ENCODE measurements around the gene ANKS1A. TPM values are rescaled to one million over a fixed set of nuclear protein-coding genes. Genes with fewer than 3 reads are reported as not detected.
"Not testable (repeated sequence)": the region's sequence is repeated elsewhere in the genome, so short reads cannot be mapped to it uniquely, and the experiment has no call there.

ANKS1A gene
- polyA plus RNA-seq, 2 of the 4 experiments (the other 2 are of a cell fraction): 3.6 to 5.9 TPM

DNA sequence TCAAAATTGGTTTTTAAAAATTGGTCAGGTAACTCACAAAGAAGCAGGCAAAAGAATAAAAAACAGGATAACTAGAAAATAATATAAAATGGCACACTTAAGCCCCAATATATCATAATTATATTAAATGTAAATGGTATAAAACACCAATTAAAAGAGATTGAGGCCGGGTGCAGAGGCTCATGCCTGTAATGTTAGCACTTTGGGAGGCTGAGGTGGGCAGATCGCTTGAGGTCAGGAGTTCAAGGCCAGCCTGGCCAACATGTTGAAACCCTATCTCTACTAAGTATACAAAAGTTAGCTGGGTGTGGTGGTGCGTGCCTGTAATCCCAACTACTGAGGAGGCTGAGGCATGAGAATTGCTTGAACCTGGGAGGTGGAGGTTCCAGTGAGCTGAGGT lies 216.0 kb downstream of the ANKS1A start (continued):
- TF ChIP-seq, protein P1, sequence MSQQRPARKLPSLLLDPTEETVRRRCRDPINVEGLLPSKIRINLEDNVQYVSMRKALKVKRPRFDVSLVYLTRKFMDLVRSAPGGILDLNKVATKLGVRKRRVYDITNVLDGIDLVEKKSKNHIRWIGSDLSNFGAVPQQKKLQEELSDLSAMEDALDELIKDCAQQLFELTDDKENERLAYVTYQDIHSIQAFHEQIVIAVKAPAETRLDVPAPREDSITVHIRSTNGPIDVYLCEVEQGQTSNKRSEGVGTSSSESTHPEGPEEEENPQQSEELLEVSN (IDR thresholded peaks at IDR 0.05; ENCODE audit: borderline replicate concordance, low read depth): no peak
- TF ChIP-seq, protein P2, sequence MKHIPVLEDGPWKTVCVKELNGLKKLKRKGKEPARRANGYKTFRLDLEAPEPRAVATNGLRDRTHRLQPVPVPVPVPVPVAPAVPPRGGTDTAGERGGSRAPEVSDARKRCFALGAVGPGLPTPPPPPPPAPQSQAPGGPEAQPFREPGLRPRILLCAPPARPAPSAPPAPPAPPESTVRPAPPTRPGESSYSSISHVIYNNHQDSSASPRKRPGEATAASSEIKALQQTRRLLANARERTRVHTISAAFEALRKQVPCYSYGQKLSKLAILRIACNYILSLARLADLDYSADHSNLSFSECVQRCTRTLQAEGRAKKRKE (CRISPR knock-in tag; IDR thresholded peaks at IDR 0.05; ENCODE audit: low read depth): no peak

DNA sequence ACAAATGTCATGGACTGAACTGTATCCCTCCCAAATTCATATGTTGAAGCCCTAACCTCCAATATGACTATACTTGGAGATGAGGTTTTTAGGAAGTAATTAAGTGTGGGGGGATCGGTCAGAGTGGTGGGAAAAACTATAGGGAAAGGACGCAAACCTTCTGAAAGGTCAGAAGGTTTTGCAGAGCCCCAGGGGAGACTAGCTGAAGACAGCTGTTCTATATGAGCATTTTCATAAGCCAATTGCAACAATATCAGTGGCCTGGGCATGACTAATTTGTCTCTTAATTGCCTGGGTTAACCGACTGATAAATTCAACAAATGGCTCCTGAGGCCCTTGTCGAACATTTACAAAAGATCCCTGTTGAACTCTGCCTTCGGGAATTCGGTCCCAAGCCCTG lies 217.0 kb downstream of the ANKS1A start:
- FAIRE-seq; H3K4me2 ChIP-seq; DNase-seq (ENCODE audit: low read depth in 1 of 2, low spot score in 1 of 2); H3K4me1 ChIP-seq; H3K4me3 ChIP-seq; POLR2A ChIA-PET; ATAC-seq; H3K27ac ChIP-seq; H3K9me3 ChIP-seq; CTCF ChIA-PET: not testable (repeated sequence)
- WGBS (ENCODE audit: missing lambda C conversion rate): 79% methylated on average over 6 of the region's 6 CpGs

DNA sequence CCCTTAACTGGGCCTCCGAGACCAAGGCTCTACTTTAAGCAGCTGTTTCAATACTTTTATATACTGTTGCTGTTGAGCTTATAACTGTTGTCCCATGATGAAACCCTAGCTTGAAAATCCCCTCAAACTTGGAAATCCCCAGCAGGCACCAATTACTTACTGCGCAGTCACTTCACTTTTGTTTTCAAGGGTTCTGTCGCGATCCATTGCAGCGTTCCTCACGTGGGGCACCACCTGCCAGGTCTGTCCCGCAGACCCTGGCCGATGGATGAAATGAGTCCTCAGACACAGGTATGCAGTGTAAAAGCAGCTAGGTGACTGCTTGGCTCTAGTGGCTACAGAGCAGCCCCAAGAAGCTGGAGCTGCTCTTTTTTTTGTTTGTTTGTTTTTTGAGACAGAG lies 218.2 kb downstream of the ANKS1A start:
- H3K4me3 ChIP-seq; H3K9me3 ChIP-seq; FAIRE-seq; H3K4me1 ChIP-seq; H3K27ac ChIP-seq; ATAC-seq; POLR2A ChIA-PET; H3K4me2 ChIP-seq; DNase-seq (ENCODE audit: low read depth in 1 of 2, low spot score in 1 of 2): not testable (repeated sequence)
- CTCF ChIA-PET: interaction anchor here (1.4 kb wide), 1 partner anchor 20 kb away, joined by 4 read pairs; no protein-coding TSS in a partner anchor
- 62% methylated on average over 8 of the region's 8 CpGs for whole genome bisulfite sequencing (ENCODE audit: missing lambda C conversion rate)

DNA sequence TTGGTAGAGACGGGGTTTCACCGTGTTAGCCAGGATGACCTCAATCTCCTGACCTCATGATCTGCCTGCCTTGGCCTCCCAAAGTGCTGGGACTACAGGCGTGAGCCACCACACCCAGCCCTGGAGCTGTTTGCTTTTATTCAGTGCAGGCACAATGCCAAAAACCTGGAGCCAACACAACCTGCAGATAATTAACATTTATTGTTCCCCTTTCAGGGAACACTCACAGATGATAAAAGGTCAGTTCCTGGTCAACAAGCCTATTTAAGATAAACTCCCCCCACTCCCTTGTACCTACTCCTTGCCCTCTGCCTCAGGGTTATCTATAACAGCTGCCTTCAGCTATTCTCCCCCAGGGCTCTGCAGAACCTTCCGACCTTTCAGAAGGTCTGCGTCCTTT lies 218.7 kb downstream of the ANKS1A start:
- DNase-seq (ENCODE audit: low read depth in 1 of 2, low spot score in 1 of 2); FAIRE-seq; H3K4me2 ChIP-seq; H3K4me3 ChIP-seq; ATAC-seq; POLR2A ChIA-PET; H3K27ac ChIP-seq; H3K4me1 ChIP-seq; H3K9me3 ChIP-seq: not testable (repeated sequence)
- 42% methylated on average over 5 of the region's 5 CpGs for WGBS (ENCODE audit: missing lambda C conversion rate)
- CTCF ChIA-PET: interaction anchor here (1.4 kb wide), 1 partner anchor 21 kb away, joined by 4 read pairs; no protein-coding TSS in a partner anchor

DNA sequence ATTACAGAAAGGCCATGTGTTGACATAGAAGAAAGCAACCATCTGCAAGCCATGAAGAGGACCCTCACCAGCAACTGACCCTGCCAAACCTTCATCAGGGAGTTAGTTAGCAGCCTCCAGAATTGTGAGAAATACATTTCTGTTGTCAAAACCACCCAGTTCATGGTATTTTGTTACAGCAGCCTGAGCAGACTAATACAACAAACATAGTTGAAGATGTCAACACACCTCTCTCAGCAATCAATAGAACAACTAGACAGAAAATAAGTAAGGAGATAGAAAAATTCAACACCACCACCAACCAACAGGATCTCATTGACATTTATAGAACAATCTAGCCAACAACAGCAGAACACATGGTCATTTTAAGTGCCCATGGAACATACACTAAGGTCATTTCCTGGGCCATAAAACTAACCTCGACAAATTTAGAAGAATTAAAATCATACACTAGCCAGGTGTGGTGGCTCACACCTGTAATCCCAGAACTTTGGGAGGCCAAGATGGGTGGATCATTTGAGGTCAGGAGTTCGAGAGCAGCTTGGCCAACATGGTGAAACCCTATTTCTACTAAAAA lies 219.3 kb downstream of the ANKS1A start:
- Histone ChIP-seq H3K9me3 (0 out of 3 replicates have a peak, but pooled peaks cover 3% of the 10 kb centered on the region), H3K4me2 (no peak overlapping the region), H3K27ac (no peak overlapping the region), H3K4me3 (no peak overlapping the region), H3K4me1 (0 out of 3 replicates have a peak, but pooled peaks cover 3% of the 10 kb centered on the region)
- FAIRE-seq (no peak), ATAC-seq (no peak), DNase-seq (ENCODE audit: low read depth in 1 of 2, low spot score in 1 of 2) (no peak)
- WGBS (ENCODE audit: missing lambda C conversion rate): 54% methylated on average over 2 of the region's 2 CpGs
- ChIA-PET POLR2A (no interaction called here), CTCF (interaction anchor here (1.4 kb wide), 1 partner anchor 38 kb away, joined by 3 read pairs; no protein-coding TSS in a partner anchor)
- TF ChIP-seq HEYL (CRISPR knock-in tag; IDR thresholded peaks at IDR 0.05) (no peak), CHD4 (IDR thresholded peaks at IDR 0.05; ENCODE audit: borderline replicate concordance) (no peak), NFE2L2 (conservative IDR thresholded peaks at IDR 0.05; ENCODE audit: low read length) (no peak), MYC (IDR thresholded peaks at IDR 0.05; ENCODE audit: borderline replicate concordance, low read length) (no peak), CEBPB (IDR thresholded peaks at IDR 0.05) (no peak), RFX5 (IDR thresholded peaks at IDR 0.05) (no peak), HOXB13 (CRISPR knock-in tag; IDR thresholded peaks at IDR 0.05; ENCODE audit: low read depth) (no peak), CBX8 (IDR thresholded peaks at IDR 0.05) (no peak), RCOR1 (IDR thresholded peaks at IDR 0.05; ENCODE audit: low read depth, low read length) (no peak), JUNB (IDR thresholded peaks at IDR 0.05) (no peak), SMC3 (IDR thresholded peaks at IDR 0.05) (no peak)
- TF ChIP-seq, protein P3, sequence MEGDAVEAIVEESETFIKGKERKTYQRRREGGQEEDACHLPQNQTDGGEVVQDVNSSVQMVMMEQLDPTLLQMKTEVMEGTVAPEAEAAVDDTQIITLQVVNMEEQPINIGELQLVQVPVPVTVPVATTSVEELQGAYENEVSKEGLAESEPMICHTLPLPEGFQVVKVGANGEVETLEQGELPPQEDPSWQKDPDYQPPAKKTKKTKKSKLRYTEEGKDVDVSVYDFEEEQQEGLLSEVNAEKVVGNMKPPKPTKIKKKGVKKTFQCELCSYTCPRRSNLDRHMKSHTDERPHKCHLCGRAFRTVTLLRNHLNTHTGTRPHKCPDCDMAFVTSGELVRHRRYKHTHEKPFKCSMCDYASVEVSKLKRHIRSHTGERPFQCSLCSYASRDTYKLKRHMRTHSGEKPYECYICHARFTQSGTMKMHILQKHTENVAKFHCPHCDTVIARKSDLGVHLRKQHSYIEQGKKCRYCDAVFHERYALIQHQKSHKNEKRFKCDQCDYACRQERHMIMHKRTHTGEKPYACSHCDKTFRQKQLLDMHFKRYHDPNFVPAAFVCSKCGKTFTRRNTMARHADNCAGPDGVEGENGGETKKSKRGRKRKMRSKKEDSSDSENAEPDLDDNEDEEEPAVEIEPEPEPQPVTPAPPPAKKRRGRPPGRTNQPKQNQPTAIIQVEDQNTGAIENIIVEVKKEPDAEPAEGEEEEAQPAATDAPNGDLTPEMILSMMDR (IDR thresholded peaks at IDR 0.05): no peak
- TF ChIP-seq, protein P2 (CRISPR knock-in tag; IDR thresholded peaks at IDR 0.05; ENCODE audit: low read depth): no peak
- TF ChIP-seq, protein P1 (IDR thresholded peaks at IDR 0.05; ENCODE audit: borderline replicate concordance, low read depth): no peak
- TF ChIP-seq, protein P4, sequence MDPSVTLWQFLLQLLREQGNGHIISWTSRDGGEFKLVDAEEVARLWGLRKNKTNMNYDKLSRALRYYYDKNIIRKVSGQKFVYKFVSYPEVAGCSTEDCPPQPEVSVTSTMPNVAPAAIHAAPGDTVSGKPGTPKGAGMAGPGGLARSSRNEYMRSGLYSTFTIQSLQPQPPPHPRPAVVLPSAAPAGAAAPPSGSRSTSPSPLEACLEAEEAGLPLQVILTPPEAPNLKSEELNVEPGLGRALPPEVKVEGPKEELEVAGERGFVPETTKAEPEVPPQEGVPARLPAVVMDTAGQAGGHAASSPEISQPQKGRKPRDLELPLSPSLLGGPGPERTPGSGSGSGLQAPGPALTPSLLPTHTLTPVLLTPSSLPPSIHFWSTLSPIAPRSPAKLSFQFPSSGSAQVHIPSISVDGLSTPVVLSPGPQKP (IDR thresholded peaks at IDR 0.05; ENCODE audit: low read depth, low read length): no peak
- TF ChIP-seq, protein P5, sequence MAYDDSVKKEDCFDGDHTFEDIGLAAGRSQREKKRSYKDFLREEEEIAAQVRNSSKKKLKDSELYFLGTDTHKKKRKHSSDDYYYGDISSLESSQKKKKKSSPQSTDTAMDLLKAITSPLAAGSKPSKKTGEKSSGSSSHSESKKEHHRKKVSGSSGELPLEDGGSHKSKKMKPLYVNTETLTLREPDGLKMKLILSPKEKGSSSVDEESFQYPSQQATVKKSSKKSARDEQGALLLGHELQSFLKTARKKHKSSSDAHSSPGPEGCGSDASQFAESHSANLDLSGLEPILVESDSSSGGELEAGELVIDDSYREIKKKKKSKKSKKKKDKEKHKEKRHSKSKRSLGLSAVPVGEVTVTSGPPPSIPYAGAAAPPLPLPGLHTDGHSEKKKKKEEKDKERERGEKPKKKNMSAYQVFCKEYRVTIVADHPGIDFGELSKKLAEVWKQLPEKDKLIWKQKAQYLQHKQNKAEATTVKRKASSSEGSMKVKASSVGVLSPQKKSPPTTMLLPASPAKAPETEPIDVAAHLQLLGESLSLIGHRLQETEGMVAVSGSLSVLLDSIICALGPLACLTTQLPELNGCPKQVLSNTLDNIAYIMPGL (CRISPR knock-in tag; IDR thresholded peaks at IDR 0.05; ENCODE audit: borderline replicate concordance): no peak
- TF ChIP-seq, protein P6, sequence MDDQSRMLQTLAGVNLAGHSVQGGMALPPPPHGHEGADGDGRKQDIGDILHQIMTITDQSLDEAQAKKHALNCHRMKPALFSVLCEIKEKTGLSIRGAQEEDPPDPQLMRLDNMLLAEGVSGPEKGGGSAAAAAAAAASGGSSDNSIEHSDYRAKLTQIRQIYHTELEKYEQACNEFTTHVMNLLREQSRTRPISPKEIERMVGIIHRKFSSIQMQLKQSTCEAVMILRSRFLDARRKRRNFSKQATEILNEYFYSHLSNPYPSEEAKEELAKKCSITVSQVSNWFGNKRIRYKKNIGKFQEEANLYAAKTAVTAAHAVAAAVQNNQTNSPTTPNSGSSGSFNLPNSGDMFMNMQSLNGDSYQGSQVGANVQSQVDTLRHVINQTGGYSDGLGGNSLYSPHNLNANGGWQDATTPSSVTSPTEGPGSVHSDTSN (IDR thresholded peaks at IDR 0.05): no peak

All from A549 (cell line).